ENCODE measurements around the gene KDSR. TPM values are rescaled to one million over a fixed set of nuclear protein-coding genes. Genes with fewer than 3 reads are reported as not detected.

KDSR gene
- total and polyA plus RNA-seq, 2 donors (not counting 1 experiment from before 2014, with no cell fraction given), result 43.3 to 54.1 TPM

GRCh38 chr18:63307551-63308200 lies 59.3 kb downstream of the KDSR start:
- Histone ChIP-seq H3K9ac (ENCODE audit: insufficient read depth, low read length) (no peak overlapping the region), H3K36me3 (ENCODE audit: control insufficient read depth, insufficient read depth, low read length) (no peaks in the 10 kb centered on the region), H3K4me1 (ENCODE audit: control insufficient read depth, extremely low read depth, insufficient read depth, low read length) (no peaks in the 10 kb centered on the region), H3K27ac (ENCODE audit: insufficient read depth, low read length) (no peak overlapping the region), H2AFZ (ENCODE audit: low read length) (no peak overlapping the region), H3K79me2 (ENCODE audit: control insufficient read depth, insufficient read depth, low read length) (no peaks in the 10 kb centered on the region), H3K9me3 (ENCODE audit: control insufficient read depth, insufficient read depth, low read depth, low read length) (no peaks in the 10 kb centered on the region), H3K4me2 (ENCODE audit: extremely low read depth, insufficient read depth, low read length) (no peak overlapping the region), H3K27me3 (ENCODE audit: control insufficient read depth, insufficient read depth, low read length) (no peaks in the 10 kb centered on the region), H3K4me3 (replicated peaks in 1 of 4; ENCODE audit: control extremely low read depth in 1 of 4, insufficient read depth in 1 of 4, low read depth in 3 of 4, low read length in 4 of 4) (no peak overlapping the region), H4K20me1 (ENCODE audit: control insufficient read depth, extremely low read depth, insufficient read depth, low read length) (no peaks in the 10 kb centered on the region)
- DNase-seq (ENCODE audit: low read depth in 2 of 2), result peak; percentile 15 to 22
- no peak for TF ChIP-seq EZH2 (IDR thresholded peaks at IDR 0.05; ENCODE audit: low read length, missing control alignments)
- TF ChIP-seq CTCF (conservative IDR thresholded peaks at IDR 0.05 in 1 of 2, IDR thresholded peaks at IDR 0.05 in 1 of 2; ENCODE audit: low read depth in 1 of 2, low read length in 2 of 2), result no peak

GRCh38 chr18:63306819-63307550 lies 60.0 kb downstream of the KDSR start:
- Histone ChIP-seq H3K27ac (ENCODE audit: insufficient read depth, low read length) (no peak overlapping the region), H3K79me2 (ENCODE audit: control insufficient read depth, insufficient read depth, low read length) (no peaks in the 10 kb centered on the region), H3K9ac (ENCODE audit: insufficient read depth, low read length) (no peak overlapping the region), H3K27me3 (ENCODE audit: control insufficient read depth, insufficient read depth, low read length) (no peaks in the 10 kb centered on the region), H3K4me1 (ENCODE audit: control insufficient read depth, extremely low read depth, insufficient read depth, low read length) (no peaks in the 10 kb centered on the region), H3K4me3 (replicated peaks in 1 of 4; ENCODE audit: control extremely low read depth in 1 of 4, insufficient read depth in 1 of 4, low read depth in 3 of 4, low read length in 4 of 4) (no peak overlapping the region), H4K20me1 (ENCODE audit: control insufficient read depth, extremely low read depth, insufficient read depth, low read length) (no peaks in the 10 kb centered on the region), H3K9me3 (ENCODE audit: control insufficient read depth, insufficient read depth, low read depth, low read length) (no peaks in the 10 kb centered on the region), H3K4me2 (ENCODE audit: extremely low read depth, insufficient read depth, low read length) (no peak overlapping the region), H2AFZ (ENCODE audit: low read length) (no peak overlapping the region), H3K36me3 (ENCODE audit: control insufficient read depth, insufficient read depth, low read length) (no peaks in the 10 kb centered on the region)
- TF ChIP-seq CTCF (conservative IDR thresholded peaks at IDR 0.05 in 1 of 2, IDR thresholded peaks at IDR 0.05 in 1 of 2; ENCODE audit: low read depth in 1 of 2, low read length in 2 of 2) (no peak), EZH2 (IDR thresholded peaks at IDR 0.05; ENCODE audit: low read length, missing control alignments) (no peak)
- DNase-seq (ENCODE audit: low read depth in 2 of 2), result no peak

GRCh38 chr18:63306249-63306648 lies 60.8 kb downstream of the KDSR start:
- Histone ChIP-seq H3K4me3 (replicated peaks in 1 of 4; ENCODE audit: control extremely low read depth in 1 of 4, insufficient read depth in 1 of 4, low read depth in 3 of 4, low read length in 4 of 4) (no peak overlapping the region), H3K27me3 (ENCODE audit: control insufficient read depth, insufficient read depth, low read length) (no peaks in the 10 kb centered on the region), H3K36me3 (ENCODE audit: control insufficient read depth, insufficient read depth, low read length) (no peaks in the 10 kb centered on the region), H3K4me2 (ENCODE audit: extremely low read depth, insufficient read depth, low read length) (no peak overlapping the region), H3K79me2 (ENCODE audit: control insufficient read depth, insufficient read depth, low read length) (no peaks in the 10 kb centered on the region), H3K27ac (ENCODE audit: insufficient read depth, low read length) (no peak overlapping the region), H3K4me1 (ENCODE audit: control insufficient read depth, extremely low read depth, insufficient read depth, low read length) (no peaks in the 10 kb centered on the region), H2AFZ (ENCODE audit: low read length) (no peak overlapping the region), H3K9me3 (ENCODE audit: control insufficient read depth, insufficient read depth, low read depth, low read length) (no peaks in the 10 kb centered on the region), H4K20me1 (ENCODE audit: control insufficient read depth, extremely low read depth, insufficient read depth, low read length) (no peaks in the 10 kb centered on the region), H3K9ac (ENCODE audit: insufficient read depth, low read length) (no peak overlapping the region)
- DNase-seq (ENCODE audit: low read depth in 2 of 2), result no peak
- TF ChIP-seq EZH2 (IDR thresholded peaks at IDR 0.05; ENCODE audit: low read length, missing control alignments), result no peak
- no peak for TF ChIP-seq CTCF (conservative IDR thresholded peaks at IDR 0.05 in 1 of 2, IDR thresholded peaks at IDR 0.05 in 1 of 2; ENCODE audit: low read depth in 1 of 2, low read length in 2 of 2)

All from fibroblast of lung (primary cell).